Breast epithelium (tissue), 4 donors: ENCODE measurements around the gene HGF. TPM values are rescaled to one million over a fixed set of nuclear protein-coding genes. Genes with fewer than 3 reads are reported as not detected.

Experiments used
- DNase-seq, 2 donors: peaks; one replicate each; pipeline ENCODE4 v3.0.0-alpha.2; 2019; ENCODE audit warnings: low spot score in 2 of 2
- H3K27ac ChIP-seq, 2 donors: fragments of 200-600 bp; sonication (generic) in 1 of 2; one replicate each; pipeline ENCODE4 v1.5.1; 2016 to 2019; ENCODE audit warnings: mild to moderate bottlenecking in 1 of 2
- H3K27me3 ChIP-seq, 2 donors: fragments of 200-600 bp; sonication (generic) in 1 of 2; one replicate each; pipeline versions ENCODE4 v1.5.1 to v1.6.0; 2017 to 2019; ENCODE audit warnings: control low read depth in 1 of 2, mild to moderate bottlenecking in 1 of 2
- H3K36me3 ChIP-seq: fragments of 200-600 bp; one replicate; pipeline ENCODE4 v1.5.1; 2019
- H3K4me1 ChIP-seq, 2 donors: fragments of 200-600 bp; sonication (generic); one replicate each; pipeline ENCODE4 v1.5.1; 2016 to 2019; ENCODE audit warnings: control low read depth in 1 of 2
- H3K4me3 ChIP-seq, 3 donors: fragments of 200-600 bp; sonication (generic); 1 replicate in 2 of 3; 2 replicates in 1 of 3; pipeline ENCODE4 v1.5.1; 2016 to 2019; ENCODE audit warnings: mild to moderate bottlenecking in 3 of 3, moderate library complexity in 2 of 3
- H3K9me3 ChIP-seq, 2 donors: fragments of 200-600 bp; sonication (generic) in 1 of 2; one replicate each; pipeline ENCODE4 v1.5.1; 2016 to 2019; ENCODE audit warnings: control low read depth in 1 of 2
- POLR2A ChIP-seq: fragments of 450-650 bp; IDR thresholded peaks from one replicate; pipeline ENCODE4 v1.6.1; 2016; ENCODE audit warnings: antibody characterized with exemption, mild to moderate bottlenecking, moderate library complexity
- POLR2AphosphoS5 ChIP-seq, 3 donors: sonication (generic); formaldehyde crosslinking; IDR thresholded peaks; one replicate each; pipeline ENCODE4 v1.6.1; 2017; ENCODE audit warnings: antibody characterized with exemption in 3 of 3
- intact Hi-C: fragments of 100-400 bp; cut with DNase I; formaldehyde crosslinking; loops from one replicate; pipeline ENCODE4 v1.15.1; 2023; ENCODE audit warnings: low total_unique reads
- total RNA-seq, 3 donors: library from RNA; depleted of rRNA; stranded (reverse); fragments of >200 nt; gene quantifications; one replicate each; pipeline ENCODE4 v1.1.0, GENCODE V29; 2016
- TF ChIP-seq, protein P1 (sequence below), 3 donors: fragments of 450-650 bp; IDR thresholded peaks; one replicate each; pipeline ENCODE4 v1.5.1; 2016 to 2017; ENCODE audit warnings: antibody characterized with exemption in 3 of 3, mild to moderate bottlenecking in 3 of 3, moderate library complexity in 3 of 3

Gene HGF
- total RNA-seq, 3 donors from 2014 or later = 8.5 to 15.7 (median 8.6) TPM

- TF ChIP-seq POLR2AphosphoS5 (IDR thresholded peaks at IDR 0.05) = no peak
- no peak for TF ChIP-seq POLR2A
- TF ChIP-seq, protein P1, sequence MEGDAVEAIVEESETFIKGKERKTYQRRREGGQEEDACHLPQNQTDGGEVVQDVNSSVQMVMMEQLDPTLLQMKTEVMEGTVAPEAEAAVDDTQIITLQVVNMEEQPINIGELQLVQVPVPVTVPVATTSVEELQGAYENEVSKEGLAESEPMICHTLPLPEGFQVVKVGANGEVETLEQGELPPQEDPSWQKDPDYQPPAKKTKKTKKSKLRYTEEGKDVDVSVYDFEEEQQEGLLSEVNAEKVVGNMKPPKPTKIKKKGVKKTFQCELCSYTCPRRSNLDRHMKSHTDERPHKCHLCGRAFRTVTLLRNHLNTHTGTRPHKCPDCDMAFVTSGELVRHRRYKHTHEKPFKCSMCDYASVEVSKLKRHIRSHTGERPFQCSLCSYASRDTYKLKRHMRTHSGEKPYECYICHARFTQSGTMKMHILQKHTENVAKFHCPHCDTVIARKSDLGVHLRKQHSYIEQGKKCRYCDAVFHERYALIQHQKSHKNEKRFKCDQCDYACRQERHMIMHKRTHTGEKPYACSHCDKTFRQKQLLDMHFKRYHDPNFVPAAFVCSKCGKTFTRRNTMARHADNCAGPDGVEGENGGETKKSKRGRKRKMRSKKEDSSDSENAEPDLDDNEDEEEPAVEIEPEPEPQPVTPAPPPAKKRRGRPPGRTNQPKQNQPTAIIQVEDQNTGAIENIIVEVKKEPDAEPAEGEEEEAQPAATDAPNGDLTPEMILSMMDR (IDR thresholded peaks at IDR 0.05) = no peak
- Histone ChIP-seq H3K4me3 (no peak overlapping the region), H3K27ac (no peak overlapping the region), H3K27me3 (no peaks in the 10 kb centered on the region), H3K36me3 (no peaks in the 10 kb centered on the region), H3K9me3 (no peaks in the 10 kb centered on the region), H3K4me1 (no peaks in the 10 kb centered on the region)
- intact Hi-C loops = no loop called here
- DNase-seq = no peak
These were observed 20.3 kb upstream of the HGF start for GRCh38 chr7:81790120-81790500.

DNA sequence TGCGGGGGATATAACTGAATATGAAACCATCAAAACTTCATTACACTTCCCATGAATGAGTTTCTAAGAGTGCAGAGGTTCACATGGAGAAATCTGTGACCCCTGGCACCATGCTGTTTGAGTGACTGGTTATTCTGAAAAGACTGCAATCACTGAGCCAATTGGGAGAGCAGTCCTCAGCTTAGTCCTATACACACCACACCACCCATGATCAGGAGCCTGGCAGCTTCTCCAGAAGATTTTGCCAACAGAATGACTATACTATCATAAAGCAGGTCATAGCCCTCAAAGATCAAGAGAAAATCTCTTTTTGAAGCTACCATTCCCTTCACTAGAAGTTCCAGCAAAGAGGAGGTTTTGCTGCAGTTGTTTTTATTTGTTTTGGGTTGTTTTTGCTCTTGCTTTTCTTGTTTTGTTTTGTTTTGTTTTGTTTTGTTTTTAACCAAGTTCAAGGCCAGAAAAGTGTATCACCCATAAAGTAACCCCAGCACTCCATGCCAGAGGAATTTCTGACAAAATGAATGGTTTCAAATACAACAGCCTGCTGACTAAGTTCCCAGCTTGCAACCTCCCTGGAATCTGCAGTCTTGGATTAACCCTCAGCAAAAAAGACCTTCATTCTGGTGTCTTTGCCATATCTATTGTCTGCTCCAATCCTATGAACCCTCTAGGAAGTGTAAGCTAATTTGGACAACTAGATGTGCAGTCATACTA is 19.7 kb upstream of the HGF start:
- Histone ChIP-seq H3K36me3 (no peaks in the 10 kb centered on the region), H3K27ac (no peak overlapping the region), H3K27me3 (no peaks in the 10 kb centered on the region), H3K4me3 (no peak overlapping the region), H3K9me3 (no peaks in the 10 kb centered on the region), H3K4me1 (no peaks in the 10 kb centered on the region)
- intact Hi-C loops = no loop called here
- DNase-seq = no peak
- TF ChIP-seq POLR2AphosphoS5 (IDR thresholded peaks at IDR 0.05) (no peak), POLR2A (no peak)
- TF ChIP-seq, protein P1 (IDR thresholded peaks at IDR 0.05) = no peak

- H3K27ac ChIP-seq = no peak overlapping the region
- no peak for DNase-seq
- H3K36me3 ChIP-seq = no peaks in the 10 kb centered on the region
- TF ChIP-seq POLR2AphosphoS5 (IDR thresholded peaks at IDR 0.05) (no peak), POLR2A (no peak)
- TF ChIP-seq, protein P1 (IDR thresholded peaks at IDR 0.05) = no peak
- no peaks in the 10 kb centered on the region for H3K27me3 ChIP-seq
- H3K4me1 ChIP-seq = no peaks in the 10 kb centered on the region
- intact Hi-C loops = no loop called here
- no peak overlapping the region for H3K4me3 ChIP-seq
- H3K9me3 ChIP-seq = no peaks in the 10 kb centered on the region
These were observed 18.4 kb upstream of the HGF start for GRCh38 chr7:81788246-81788645.

DNA sequence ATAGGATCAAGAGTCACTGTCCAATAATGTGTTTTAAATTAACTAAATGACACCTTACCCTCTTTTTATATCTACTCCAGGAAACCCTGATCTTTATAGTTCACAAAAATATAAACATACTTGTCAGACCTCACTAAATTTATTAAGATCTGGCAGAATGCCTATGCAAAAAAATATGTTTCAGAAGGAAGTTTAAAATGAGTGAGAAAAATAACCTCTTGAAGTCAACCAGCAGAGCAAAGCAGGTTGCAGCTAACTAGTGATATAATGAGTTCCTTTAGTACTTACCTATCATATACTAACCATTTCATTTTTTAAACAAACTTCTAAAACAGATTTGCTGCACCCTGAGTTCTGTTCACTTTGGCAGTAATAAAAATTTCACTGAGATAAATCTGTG is 14.0 kb upstream of the HGF start:
- Histone ChIP-seq H3K27me3 (no peaks in the 10 kb centered on the region), H3K4me1 (no peaks in the 10 kb centered on the region), H3K27ac (no peak overlapping the region), H3K4me3 (no peak overlapping the region), H3K9me3 (no peaks in the 10 kb centered on the region), H3K36me3 (no peaks in the 10 kb centered on the region)
- intact Hi-C loops = no loop called here
- DNase-seq = no peak
- TF ChIP-seq POLR2AphosphoS5 (IDR thresholded peaks at IDR 0.05) (no peak), POLR2A (no peak)
- TF ChIP-seq, protein P1 (IDR thresholded peaks at IDR 0.05) = no peak

- Histone ChIP-seq H3K4me1 (no peaks in the 10 kb centered on the region), H3K9me3 (no peaks in the 10 kb centered on the region), H3K27ac (no peak overlapping the region), H3K4me3 (no peak overlapping the region), H3K27me3 (no peaks in the 10 kb centered on the region), H3K36me3 (no peaks in the 10 kb centered on the region)
- intact Hi-C loops = no loop called here
- no peak for DNase-seq
- TF ChIP-seq, protein P1 (IDR thresholded peaks at IDR 0.05) = no peak
- TF ChIP-seq POLR2A (no peak), POLR2AphosphoS5 (IDR thresholded peaks at IDR 0.05) (no peak)
These were observed 11.3 kb upstream of the HGF start for GRCh38 chr7:81780914-81781693.
